Measurements from ENCODE around the gene BBS12. TPM values are rescaled to one million over a fixed set of nuclear protein-coding genes. Genes with fewer than 3 reads are reported as not detected.

The BBS12 gene
- total RNA-seq, 2 donors from 2014 or later, result 4.1 to 6.4 TPM

GRCh38 chr4:122689972-122690371 lies 42.5 kb upstream of the BBS12 start:
- Histone ChIP-seq H3K4me1 (replicated peaks) (no peaks in the 10 kb centered on the region), H3K27ac (no peak overlapping the region), H3K4me3 (no peak overlapping the region), H3K9me3 (no peaks in the 10 kb centered on the region), H3K36me3 (no peaks in the 10 kb centered on the region), H3K27me3 (replicated peaks; ENCODE audit: insufficient read depth) (no peaks in the 10 kb centered on the region)
- intact Hi-C loops (cut with DNase I), result no loop called here
- no peak for DNase-seq (ENCODE audit: low spot score)
- no peak for TF ChIP-seq POLR2AphosphoS5 (IDR thresholded peaks at IDR 0.05)
- TF ChIP-seq POLR2A (IDR thresholded peaks at IDR 0.05), result no peak
- TF ChIP-seq, protein P1, sequence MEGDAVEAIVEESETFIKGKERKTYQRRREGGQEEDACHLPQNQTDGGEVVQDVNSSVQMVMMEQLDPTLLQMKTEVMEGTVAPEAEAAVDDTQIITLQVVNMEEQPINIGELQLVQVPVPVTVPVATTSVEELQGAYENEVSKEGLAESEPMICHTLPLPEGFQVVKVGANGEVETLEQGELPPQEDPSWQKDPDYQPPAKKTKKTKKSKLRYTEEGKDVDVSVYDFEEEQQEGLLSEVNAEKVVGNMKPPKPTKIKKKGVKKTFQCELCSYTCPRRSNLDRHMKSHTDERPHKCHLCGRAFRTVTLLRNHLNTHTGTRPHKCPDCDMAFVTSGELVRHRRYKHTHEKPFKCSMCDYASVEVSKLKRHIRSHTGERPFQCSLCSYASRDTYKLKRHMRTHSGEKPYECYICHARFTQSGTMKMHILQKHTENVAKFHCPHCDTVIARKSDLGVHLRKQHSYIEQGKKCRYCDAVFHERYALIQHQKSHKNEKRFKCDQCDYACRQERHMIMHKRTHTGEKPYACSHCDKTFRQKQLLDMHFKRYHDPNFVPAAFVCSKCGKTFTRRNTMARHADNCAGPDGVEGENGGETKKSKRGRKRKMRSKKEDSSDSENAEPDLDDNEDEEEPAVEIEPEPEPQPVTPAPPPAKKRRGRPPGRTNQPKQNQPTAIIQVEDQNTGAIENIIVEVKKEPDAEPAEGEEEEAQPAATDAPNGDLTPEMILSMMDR (IDR thresholded peaks at IDR 0.05), result no peak

DNA sequence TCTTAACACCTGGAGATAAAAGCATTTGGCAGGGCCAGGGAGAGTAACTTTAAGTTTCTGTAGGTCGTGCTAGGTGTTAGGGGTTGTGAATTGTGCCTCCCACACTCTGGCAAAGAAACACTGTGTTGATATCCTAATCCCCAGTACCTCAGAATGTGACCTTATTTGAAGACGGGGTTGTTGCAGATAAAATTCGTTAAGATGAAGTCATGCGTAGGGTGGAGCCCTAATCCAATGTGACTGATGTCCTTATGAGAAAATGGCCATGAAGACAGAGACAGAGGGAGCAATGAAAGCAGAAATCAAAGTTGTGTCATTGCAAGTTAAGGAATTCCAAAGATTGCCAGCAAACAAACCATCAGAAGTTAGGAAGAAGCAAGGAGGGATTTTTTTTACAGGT lies 40.5 kb upstream of the BBS12 start:
- Histone ChIP-seq H3K36me3 (no peaks in the 10 kb centered on the region), H3K9me3 (no peaks in the 10 kb centered on the region), H3K4me3 (no peak overlapping the region), H3K27ac (no peak overlapping the region), H3K27me3 (replicated peaks; ENCODE audit: insufficient read depth) (no peaks in the 10 kb centered on the region), H3K4me1 (replicated peaks) (no peaks in the 10 kb centered on the region)
- 67% methylated on average over 4 of the region's 4 CpGs for WGBS
- intact Hi-C loops (cut with DNase I), result no loop called here
- no peak for TF ChIP-seq POLR2A (IDR thresholded peaks at IDR 0.05)
- TF ChIP-seq, protein P1 (IDR thresholded peaks at IDR 0.05), result no peak
- no peak for TF ChIP-seq POLR2AphosphoS5 (IDR thresholded peaks at IDR 0.05)
- no peak for DNase-seq (ENCODE audit: low spot score)

DNA sequence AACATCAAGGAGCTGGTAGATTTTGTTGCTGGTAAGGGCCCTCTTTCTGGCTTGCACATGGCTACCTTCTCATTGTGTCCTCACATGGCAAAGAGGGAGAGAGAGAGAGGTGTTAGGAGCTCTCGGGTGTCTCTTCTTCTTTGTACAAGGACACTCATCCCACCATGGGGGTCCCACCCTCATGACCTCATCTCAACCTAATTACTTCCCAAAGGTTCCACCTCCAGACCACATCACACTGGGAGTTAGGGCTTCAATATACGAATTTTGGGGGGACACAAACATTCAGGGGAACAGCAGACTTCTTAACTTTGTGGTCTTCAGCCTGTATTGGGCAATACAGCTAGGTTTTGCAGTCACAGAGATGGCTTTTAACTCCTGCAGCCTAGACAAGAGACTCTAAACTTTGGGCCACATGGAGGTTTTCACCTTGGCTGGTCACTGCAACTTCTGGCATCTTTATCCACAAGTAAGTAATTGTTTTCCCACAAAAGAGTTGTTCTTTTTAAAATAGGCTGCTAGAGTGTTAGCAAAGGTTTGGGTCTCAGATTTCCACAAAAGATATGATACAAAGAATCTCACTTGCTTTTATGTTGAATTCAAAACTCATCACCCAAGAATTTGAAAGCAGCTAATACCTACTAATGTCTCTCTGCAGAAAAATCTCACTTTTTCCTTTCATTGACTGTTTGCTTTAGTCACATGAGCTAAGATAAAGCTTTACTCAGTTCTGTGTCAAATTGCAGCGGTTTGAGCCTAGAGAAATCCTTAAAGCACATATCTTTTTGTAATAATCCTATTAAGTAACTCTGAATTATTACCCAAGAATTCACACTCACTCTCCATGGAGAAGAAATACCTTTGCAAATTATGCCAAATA lies 39.6 kb upstream of the BBS12 start:
- no peaks in the 10 kb centered on the region for H3K4me1 ChIP-seq (replicated peaks)
- 64% methylated on average over 3 of the region's 3 CpGs for WGBS
- TF ChIP-seq POLR2AphosphoS5 (IDR thresholded peaks at IDR 0.05), result no peak
- TF ChIP-seq, protein P1 (IDR thresholded peaks at IDR 0.05), result no peak
- TF ChIP-seq POLR2A (IDR thresholded peaks at IDR 0.05), result no peak

GRCh38 chr4:122695226-122695625 lies 37.3 kb upstream of the BBS12 start:
- H3K27me3 ChIP-seq (replicated peaks; ENCODE audit: insufficient read depth), result no peaks in the 10 kb centered on the region
- H3K27ac ChIP-seq, result no peak overlapping the region
- no peak for DNase-seq (ENCODE audit: low spot score)
- TF ChIP-seq POLR2AphosphoS5 (IDR thresholded peaks at IDR 0.05), result no peak
- no peak for TF ChIP-seq POLR2A (IDR thresholded peaks at IDR 0.05)
- TF ChIP-seq, protein P1 (IDR thresholded peaks at IDR 0.05), result no peak
- intact Hi-C loops (cut with DNase I), result no loop called here
- H3K4me3 ChIP-seq, result no peak overlapping the region
- H3K4me1 ChIP-seq (replicated peaks), result peaks cover 4% of the 10 kb centered on the region
- no peaks in the 10 kb centered on the region for H3K9me3 ChIP-seq
- no peaks in the 10 kb centered on the region for H3K36me3 ChIP-seq
- WGBS, result 85% methylated on average over 2 of the region's 2 CpGs

More for the DNA sequence above, 39.6 kb upstream of the BBS12 start:
- no peaks in the 10 kb centered on the region for H3K27me3 ChIP-seq (replicated peaks; ENCODE audit: insufficient read depth)
- DNase-seq (ENCODE audit: low spot score), result no peak
- intact Hi-C loops (cut with DNase I), result no loop called here
- H3K4me3 ChIP-seq, result no peak overlapping the region
- H3K9me3 ChIP-seq, result no peaks in the 10 kb centered on the region
- H3K27ac ChIP-seq, result no peak overlapping the region
- no peaks in the 10 kb centered on the region for H3K36me3 ChIP-seq

All from prostate gland (tissue), 2 donors.